Ovary (tissue), 3 donors: Measurements from ENCODE around the gene GTF3C6.

ENCODE experiments used
- CTCF ChIP-seq, 3 donors: fragments of 450-650 bp in 2 of 3; fragments of 200-600 bp in 1 of 3; IDR thresholded peaks; one replicate each; pipeline versions ENCODE4 v1.5.1 to v1.8.0; 2016 to 2022; ENCODE audit warnings: antibody characterized with exemption in 3 of 3, mild to moderate bottlenecking in 1 of 3
- EP300 ChIP-seq: sonication (generic); formaldehyde crosslinking; IDR thresholded peaks from one replicate; pipeline ENCODE4 v1.6.1; 2017; ENCODE audit warnings: antibody characterized with exemption
- donor health status: DM: no; HTN: no; CAD: no.

- no peak for TF ChIP-seq EP300
- TF ChIP-seq CTCF (IDR thresholded peaks at IDR 0.05): no peak
Observed at GRCh38 chr6:110980227-110980626, 21.7 kb downstream of the GTF3C6 start.
